ENCODE measurements around the gene HMGN4. TPM values are rescaled to one million over a fixed set of nuclear protein-coding genes. Genes with fewer than 3 reads are reported as not detected.
A peak's percentile ranks its signal among the peaks of the same experiment; 100 is the strongest.
"Not testable (repeated sequence)": the region's sequence is repeated elsewhere in the genome, so short reads cannot be mapped to it uniquely, and the experiment has no call there.

HMGN4 gene
- total and polyA plus RNA-seq, 5 donors from 2014 or later, result 59.5 to 214 (median 183) TPM

- H3K27ac Mint-ChIP-seq; H3K9me3 Mint-ChIP-seq; H3K27me3 ChIP-seq (ENCODE audit: control insufficient read depth, insufficient read depth, low read length); ATAC-seq (ENCODE audit: low read depth in 2 of 2); H3K36me3 Mint-ChIP-seq; H3K27ac ChIP-seq (ENCODE audit: insufficient read depth, low read length, poor library complexity, severe bottlenecking); H3K36me3 ChIP-seq (ENCODE audit: control insufficient read depth, insufficient read depth, low read length); H3K4me3 ChIP-seq (ENCODE audit: low read depth, low read length); DNase-seq; H3K9me3 ChIP-seq (ENCODE audit: control insufficient read depth in 2 of 2, low read length in 2 of 2): not testable (repeated sequence)
- peaks cover 18% of the 10 kb centered on the region for H3K4me1 ChIP-seq (ENCODE audit: control insufficient read depth, insufficient read depth, low read length, poor library complexity, severe bottlenecking)
- Mint-ChIP-seq H3K4me1 (peaks cover 21 to 49% (median 32%) of the 10 kb centered on the region in 4 donors), H3K27me3 (peaks cover 20% of the 10 kb centered on the region), H3K4me3 (peak overlapping the region in 1 of 4 donors; percentile 1)
Measured at GRCh38 chr6:26524314-26524713, 13.9 kb upstream of the HMGN4 start.

- peaks cover 0 to 5% (median 0%) of the 10 kb centered on the region in 7 donors for H3K9me3 Mint-ChIP-seq
- H3K27ac Mint-ChIP-seq, result no peak overlapping the region
- Histone ChIP-seq H3K4me1 (ENCODE audit: control insufficient read depth, insufficient read depth, low read length, poor library complexity, severe bottlenecking) (peaks cover 15% of the 10 kb centered on the region), H3K27ac (ENCODE audit: insufficient read depth, low read length, poor library complexity, severe bottlenecking) (no peak overlapping the region), H3K27me3 (ENCODE audit: control insufficient read depth, insufficient read depth, low read length) (no peaks in the 10 kb centered on the region), H3K36me3 (ENCODE audit: control insufficient read depth, insufficient read depth, low read length) (no peaks in the 10 kb centered on the region), H3K4me3 (ENCODE audit: low read depth, low read length) (no peak overlapping the region), H3K9me3 (ENCODE audit: control insufficient read depth in 2 of 2, low read length in 2 of 2) (no peaks in the 10 kb centered on the region)
- ATAC-seq (ENCODE audit: low read depth in 2 of 2), result no peak
- peaks cover 20% of the 10 kb centered on the region for H3K27me3 Mint-ChIP-seq
- peak overlapping the region in 1 of 4 donors; percentile 1 for H3K4me3 Mint-ChIP-seq
- H3K4me1 Mint-ChIP-seq, result peaks cover 21 to 51% (median 32%) of the 10 kb centered on the region in 4 donors
- H3K36me3 Mint-ChIP-seq, result no peaks in the 10 kb centered on the region
- DNase-seq, result no peak
Measured at GRCh38 chr6:26524722-26525370, 13.3 kb upstream of the HMGN4 start.

GRCh38 chr6:26525838-26526237 is 12.3 kb upstream of the HMGN4 start:
- Mint-ChIP-seq H3K36me3 (no peaks in the 10 kb centered on the region), H3K27ac (peak overlapping the region in 1 of 3 donors; percentile 20), H3K27me3 (peaks cover 19% of the 10 kb centered on the region), H3K4me1 (peaks cover 15 to 45% (median 25%) of the 10 kb centered on the region in 4 donors), H3K9me3 (peaks cover 0 to 5% (median 0%) of the 10 kb centered on the region in 7 donors), H3K4me3 (peak overlapping the region in 2 of 4 donors; percentile 21 to 35)
- H3K27me3 ChIP-seq (ENCODE audit: control insufficient read depth, insufficient read depth, low read length), result no peaks in the 10 kb centered on the region
- H3K9me3 ChIP-seq (ENCODE audit: control insufficient read depth in 2 of 2, low read length in 2 of 2), result no peaks in the 10 kb centered on the region
- H3K27ac ChIP-seq (ENCODE audit: insufficient read depth, low read length, poor library complexity, severe bottlenecking), result no peak overlapping the region
- H3K4me3 ChIP-seq (ENCODE audit: low read depth, low read length), result no peak overlapping the region
- peaks cover 9% of the 10 kb centered on the region for H3K4me1 ChIP-seq (ENCODE audit: control insufficient read depth, insufficient read depth, low read length, poor library complexity, severe bottlenecking)
- ATAC-seq (ENCODE audit: low read depth in 2 of 2), result no peak
- no peak for DNase-seq
- no peaks in the 10 kb centered on the region for H3K36me3 ChIP-seq (ENCODE audit: control insufficient read depth, insufficient read depth, low read length)

GRCh38 chr6:26526928-26527327 is 11.2 kb upstream of the HMGN4 start:
- Mint-ChIP-seq H3K9me3 (no peaks in the 10 kb centered on the region), H3K4me3 (no peak overlapping the region), H3K27ac (no peak overlapping the region), H3K27me3 (peaks cover 11% of the 10 kb centered on the region), H3K4me1 (peaks cover 13 to 47% (median 20%) of the 10 kb centered on the region in 4 donors), H3K36me3 (no peaks in the 10 kb centered on the region)
- no peak overlapping the region for H3K27ac ChIP-seq (ENCODE audit: insufficient read depth, low read length, poor library complexity, severe bottlenecking)
- no peaks in the 10 kb centered on the region for H3K9me3 ChIP-seq (ENCODE audit: control insufficient read depth in 2 of 2, low read length in 2 of 2)
- H3K36me3 ChIP-seq (ENCODE audit: control insufficient read depth, insufficient read depth, low read length), result no peaks in the 10 kb centered on the region
- H3K27me3 ChIP-seq (ENCODE audit: control insufficient read depth, insufficient read depth, low read length), result no peaks in the 10 kb centered on the region
- no peak for ATAC-seq (ENCODE audit: low read depth in 2 of 2)
- DNase-seq, result no peak
- no peak overlapping the region for H3K4me3 ChIP-seq (ENCODE audit: low read depth, low read length)
- peaks cover 4% of the 10 kb centered on the region for H3K4me1 ChIP-seq (ENCODE audit: control insufficient read depth, insufficient read depth, low read length, poor library complexity, severe bottlenecking)

GRCh38 chr6:26530203-26530602 is 8.0 kb upstream of the HMGN4 start:
- ATAC-seq (ENCODE audit: low read depth in 2 of 2) (no peak), DNase-seq (no peak)
- Histone ChIP-seq H3K27ac (ENCODE audit: insufficient read depth, low read length, poor library complexity, severe bottlenecking) (no peak overlapping the region), H3K4me3 (ENCODE audit: low read depth, low read length) (no peak overlapping the region), H3K36me3 (ENCODE audit: control insufficient read depth, insufficient read depth, low read length) (no peaks in the 10 kb centered on the region), H3K27me3 (ENCODE audit: control insufficient read depth, insufficient read depth, low read length) (no peaks in the 10 kb centered on the region), H3K4me1 (ENCODE audit: control insufficient read depth, insufficient read depth, low read length, poor library complexity, severe bottlenecking) (peaks cover 7% of the 10 kb centered on the region), H3K9me3 (ENCODE audit: control insufficient read depth in 2 of 2, low read length in 2 of 2) (no peaks in the 10 kb centered on the region)
- H3K9me3 Mint-ChIP-seq, result peaks cover 0 to 4% (median 0%) of the 10 kb centered on the region in 7 donors
- peak overlapping the region in 1 of 4 donors; percentile 24 for H3K4me3 Mint-ChIP-seq
- peak overlapping the region in 1 of 3 donors; percentile 51 for H3K27ac Mint-ChIP-seq
- H3K36me3 Mint-ChIP-seq, result peaks cover 4% of the 10 kb centered on the region
- H3K4me1 Mint-ChIP-seq, result peaks cover 18 to 46% (median 20%) of the 10 kb centered on the region in 4 donors
- peaks cover 14% of the 10 kb centered on the region for H3K27me3 Mint-ChIP-seq

- Histone ChIP-seq H3K9me3 (ENCODE audit: control insufficient read depth in 2 of 2, low read length in 2 of 2) (no peaks in the 10 kb centered on the region), H3K4me1 (ENCODE audit: control insufficient read depth, insufficient read depth, low read length, poor library complexity, severe bottlenecking) (peaks cover 17% of the 10 kb centered on the region)
- H3K4me1 Mint-ChIP-seq, result peaks cover 23 to 53% (median 25%) of the 10 kb centered on the region in 4 donors
Measured at GRCh38 chr6:26531897-26532296, 6.3 kb upstream of the HMGN4 start.

GRCh38 chr6:26532699-26533531 is 5.3 kb upstream of the HMGN4 start:
- Histone ChIP-seq H3K9me3 (ENCODE audit: control insufficient read depth in 2 of 2, low read length in 2 of 2) (no peaks in the 10 kb centered on the region), H3K36me3 (ENCODE audit: control insufficient read depth, insufficient read depth, low read length) (no peaks in the 10 kb centered on the region), H3K27me3 (ENCODE audit: control insufficient read depth, insufficient read depth, low read length) (no peaks in the 10 kb centered on the region), H3K27ac (ENCODE audit: insufficient read depth, low read length, poor library complexity, severe bottlenecking) (peak overlapping the region; percentile 71), H3K4me3 (ENCODE audit: low read depth, low read length) (peak overlapping the region; percentile 93), H3K4me1 (ENCODE audit: control insufficient read depth, insufficient read depth, low read length, poor library complexity, severe bottlenecking) (peaks cover 20% of the 10 kb centered on the region)
- Mint-ChIP-seq H3K27me3 (peaks cover 19% of the 10 kb centered on the region), H3K27ac (peak overlapping the region; percentile 95 to 97 (median 96)), H3K36me3 (peaks cover 8% of the 10 kb centered on the region), H3K4me1 (peaks cover 31 to 60% (median 34%) of the 10 kb centered on the region in 4 donors), H3K4me3 (peak overlapping the region; percentile 90 to 99 (median 98)), H3K9me3 (peaks cover 0 to 10% (median 0%) of the 10 kb centered on the region in 7 donors)
- peak; percentile 24 to 32 for ATAC-seq (ENCODE audit: low read depth in 2 of 2)
- peak; percentile 83 to 91 (median 87) for DNase-seq

More at GRCh38 chr6:26531897-26532296, 6.3 kb upstream of the HMGN4 start:
- peaks cover 4% of the 10 kb centered on the region for H3K36me3 Mint-ChIP-seq
- Histone ChIP-seq H3K27ac (ENCODE audit: insufficient read depth, low read length, poor library complexity, severe bottlenecking) (peak overlapping the region; percentile 71), H3K4me3 (ENCODE audit: low read depth, low read length) (no peak overlapping the region), H3K36me3 (ENCODE audit: control insufficient read depth, insufficient read depth, low read length) (no peaks in the 10 kb centered on the region), H3K27me3 (ENCODE audit: control insufficient read depth, insufficient read depth, low read length) (no peaks in the 10 kb centered on the region)
- ATAC-seq (ENCODE audit: low read depth in 2 of 2) (no peak), DNase-seq (peak in 1 of 3 donors; percentile 21)
- H3K4me3 Mint-ChIP-seq, result peak overlapping the region; percentile 90 to 99 (median 98)
- peaks cover 9% of the 10 kb centered on the region for H3K27me3 Mint-ChIP-seq
- peak overlapping the region; percentile 95 to 97 (median 96) for H3K27ac Mint-ChIP-seq
- H3K9me3 Mint-ChIP-seq, result peaks cover 0 to 4% (median 0%) of the 10 kb centered on the region in 7 donors

All from CD4-positive, CD25-positive, alpha-beta regulatory T cell (primary cell).